GM19099 (cell line): Measurements from ENCODE around the gene PRR15L.

Source experiments
- POLR2A ChIP-seq: IDR thresholded peaks from 3 replicates; pipeline ENCODE4 v1.6.1; 2011; ENCODE audit warnings: low read depth; ENCODE audit not compliant: insufficient read length; ENCODE audit errors: extremely low read depth

The PRR15L gene

GRCh38 chr17:47957591-47958490 is at the start of gene PRR15L:
TSS of gene PRR15L (minus strand) at chr17:47957883. CDS start at chr17:47953234, 4,649 bp downstream.
- no peak for TF ChIP-seq POLR2A

GRCh38 chr17:48006936-48007709 is 49.4 kb upstream of the PRR15L start:
- no peak for TF ChIP-seq POLR2A

GRCh38 chr17:48004983-48005382 is 47.3 kb upstream of the PRR15L start:
- no peak for TF ChIP-seq POLR2A

- no peak for TF ChIP-seq POLR2A
Measured at GRCh38 chr17:48003417-48004151, 45.9 kb upstream of the PRR15L start.

- TF ChIP-seq POLR2A = no peak
Measured at GRCh38 chr17:48002916-48003416, 45.3 kb upstream of the PRR15L start.

GRCh38 chr17:48002266-48002915 is 44.7 kb upstream of the PRR15L start:
- no peak for TF ChIP-seq POLR2A

GRCh38 chr17:48001197-48001596 is 43.5 kb upstream of the PRR15L start:
- no peak for TF ChIP-seq POLR2A

GRCh38 chr17:47999582-47999981 is 41.9 kb upstream of the PRR15L start:
- no peak for TF ChIP-seq POLR2A

- TF ChIP-seq POLR2A = no peak
Measured at GRCh38 chr17:47998044-47998443, 40.4 kb upstream of the PRR15L start.

GRCh38 chr17:47997586-47997985 is 39.9 kb upstream of the PRR15L start:
- TF ChIP-seq POLR2A = no peak

- TF ChIP-seq POLR2A = no peak
Measured at GRCh38 chr17:47996201-47996600, 38.5 kb upstream of the PRR15L start.

GRCh38 chr17:47995241-47995935 is 37.7 kb upstream of the PRR15L start:
- no peak for TF ChIP-seq POLR2A

- TF ChIP-seq POLR2A = no peak
Measured at GRCh38 chr17:47994724-47995123, 37.0 kb upstream of the PRR15L start.

- no peak for TF ChIP-seq POLR2A
Measured at GRCh38 chr17:47993964-47994363, 36.3 kb upstream of the PRR15L start.
